Esophagus muscularis mucosa (tissue), 4 donors: ENCODE results near the gene EAF2. TPM values are rescaled to one million over a fixed set of nuclear protein-coding genes. Genes with fewer than 3 reads are reported as not detected.

Source experiments
- DNase-seq: peaks from one replicate; pipeline ENCODE4 v3.0.0-alpha.2; 2017; ENCODE audit errors: extremely low spot score
- H3K27ac ChIP-seq, 4 donors: fragments of 200-600 bp; sonication (generic); replicated peaks in 1 of 4; 1 replicate in 3 of 4; 2 replicates in 1 of 4; pipeline ENCODE4 v1.5.1; 2016 to 2019; ENCODE audit warnings: mild to moderate bottlenecking in 1 of 4
- H3K27me3 ChIP-seq, 4 donors: fragments of 200-600 bp; sonication (generic); one replicate each; pipeline versions ENCODE4 v1.5.1 to v1.6.0; 2016 to 2019
- H3K36me3 ChIP-seq, 4 donors: fragments of 200-600 bp; sonication (generic); one replicate each; pipeline ENCODE4 v1.5.1; 2016 to 2019
- H3K4me1 ChIP-seq, 4 donors: fragments of 200-600 bp; sonication (generic); one replicate each; pipeline ENCODE4 v1.5.1; 2016 to 2019
- H3K4me3 ChIP-seq, 4 donors: fragments of 200-600 bp; sonication (generic); 1 replicate in 2 of 4; 2 replicates in 2 of 4; pipeline ENCODE4 v1.5.1; 2016 to 2019; ENCODE audit warnings: mild to moderate bottlenecking in 4 of 4, moderate library complexity in 1 of 4
- H3K9me3 ChIP-seq, 4 donors: fragments of 200-600 bp; sonication (generic); 1 replicate in 3 of 4; 2 replicates in 1 of 4; pipeline ENCODE4 v1.5.1; 2016 to 2019
- EP300 ChIP-seq: sonication (generic); formaldehyde crosslinking; IDR thresholded peaks from one replicate; pipeline ENCODE4 v1.6.1; 2017; ENCODE audit warnings: antibody characterized with exemption
- POLR2A ChIP-seq: fragments of 450-650 bp; IDR thresholded peaks from one replicate; pipeline ENCODE4 v1.6.1; 2017; ENCODE audit warnings: antibody characterized with exemption, moderate library complexity, mild to moderate bottlenecking, low read depth
- POLR2AphosphoS5 ChIP-seq, 2 donors: sonication (generic); formaldehyde crosslinking; IDR thresholded peaks; one replicate each; pipeline ENCODE4 v1.6.1; 2017; ENCODE audit warnings: antibody characterized with exemption in 2 of 2
- WGBS: methylation state at CpG from one replicate; pipeline ENCODE4 v1.1.5; 2018; 5-methylcytosine and 5-hydroxymethylcytosine counted together
- intact Hi-C: fragments of 100-400 bp; cut with DNase I; formaldehyde crosslinking; loops from one replicate; pipeline ENCODE4 v1.15.1; 2023
- total RNA-seq, 4 donors: library from RNA; depleted of rRNA; stranded (reverse); fragments of >200 nt; gene quantifications; one replicate each; pipeline versions ENCODE4 v1.1.0 to v1.2.1, GENCODE V29; 2016
- TF ChIP-seq, protein P1 (sequence below), 3 experiments: fragments of 200-600 bp in 2 of 3; fragments of 450-650 bp in 1 of 3; sonication (generic) in 2 of 3; IDR thresholded peaks; one replicate each; pipeline ENCODE4 v1.5.1; 2017 to 2019; ENCODE audit warnings: antibody characterized with exemption in 3 of 3, mild to moderate bottlenecking in 2 of 3, moderate library complexity in 1 of 3

Gene EAF2
- total RNA-seq, 4 donors from 2014 or later = 2.1 to 3.6 (median 2.9) TPM

- TF ChIP-seq POLR2AphosphoS5 (IDR thresholded peaks at IDR 0.05) = no peak
- TF ChIP-seq, protein P1, sequence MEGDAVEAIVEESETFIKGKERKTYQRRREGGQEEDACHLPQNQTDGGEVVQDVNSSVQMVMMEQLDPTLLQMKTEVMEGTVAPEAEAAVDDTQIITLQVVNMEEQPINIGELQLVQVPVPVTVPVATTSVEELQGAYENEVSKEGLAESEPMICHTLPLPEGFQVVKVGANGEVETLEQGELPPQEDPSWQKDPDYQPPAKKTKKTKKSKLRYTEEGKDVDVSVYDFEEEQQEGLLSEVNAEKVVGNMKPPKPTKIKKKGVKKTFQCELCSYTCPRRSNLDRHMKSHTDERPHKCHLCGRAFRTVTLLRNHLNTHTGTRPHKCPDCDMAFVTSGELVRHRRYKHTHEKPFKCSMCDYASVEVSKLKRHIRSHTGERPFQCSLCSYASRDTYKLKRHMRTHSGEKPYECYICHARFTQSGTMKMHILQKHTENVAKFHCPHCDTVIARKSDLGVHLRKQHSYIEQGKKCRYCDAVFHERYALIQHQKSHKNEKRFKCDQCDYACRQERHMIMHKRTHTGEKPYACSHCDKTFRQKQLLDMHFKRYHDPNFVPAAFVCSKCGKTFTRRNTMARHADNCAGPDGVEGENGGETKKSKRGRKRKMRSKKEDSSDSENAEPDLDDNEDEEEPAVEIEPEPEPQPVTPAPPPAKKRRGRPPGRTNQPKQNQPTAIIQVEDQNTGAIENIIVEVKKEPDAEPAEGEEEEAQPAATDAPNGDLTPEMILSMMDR (IDR thresholded peaks at IDR 0.05) = no peak
- no peak for TF ChIP-seq EP300
- TF ChIP-seq POLR2A = no peak
- no peaks in the 10 kb centered on the region for H3K36me3 ChIP-seq
- no peak overlapping the region for H3K4me3 ChIP-seq
- no peaks in the 10 kb centered on the region for H3K9me3 ChIP-seq
- H3K27me3 ChIP-seq = no peaks in the 10 kb centered on the region
- no peaks in the 10 kb centered on the region for H3K4me1 ChIP-seq
- DNase-seq = no peak
- 32% methylated on average over 1 of the region's 1 CpG for WGBS
- no peak overlapping the region for H3K27ac ChIP-seq
- intact Hi-C loops = no loop called here
These were observed 48.5 kb downstream of the EAF2 start for GRCh38 chr3:121883507-121883906.

GRCh38 chr3:121885386-121885785 is 50.4 kb downstream of the EAF2 start:
- intact Hi-C loops = no loop called here
- DNase-seq = no peak
- H3K27ac ChIP-seq = no peak overlapping the region
- H3K4me3 ChIP-seq = no peak overlapping the region
- WGBS = 96% methylated on average over 2 of the region's 2 CpGs
- H3K27me3 ChIP-seq = no peaks in the 10 kb centered on the region
- TF ChIP-seq, protein P1 (IDR thresholded peaks at IDR 0.05) = no peak
- TF ChIP-seq POLR2AphosphoS5 (IDR thresholded peaks at IDR 0.05) (no peak), EP300 (no peak), POLR2A (no peak)
- no peaks in the 10 kb centered on the region for H3K9me3 ChIP-seq
- H3K36me3 ChIP-seq = no peaks in the 10 kb centered on the region
- H3K4me1 ChIP-seq = no peaks in the 10 kb centered on the region

- peaks cover 7 to 15% (median 13%) of the 10 kb centered on the region in 4 donors for H3K4me1 ChIP-seq
- no peaks in the 10 kb centered on the region for H3K9me3 ChIP-seq
- H3K36me3 ChIP-seq = no peaks in the 10 kb centered on the region
- no peak within 1 kb of the TSS for H3K27ac ChIP-seq
- DNase-seq = no peak
- no peaks in the 10 kb centered on the region for H3K27me3 ChIP-seq
- intact Hi-C loops = no loop called here
- WGBS = 10% methylated on average over 3 of the region's 3 CpGs
- no peak within 1 kb of the TSS for H3K4me3 ChIP-seq
- no peak for TF ChIP-seq POLR2AphosphoS5 (IDR thresholded peaks at IDR 0.05)
- TF ChIP-seq POLR2A = no peak
- TF ChIP-seq EP300 = no peak
- TF ChIP-seq, protein P1 (IDR thresholded peaks at IDR 0.05) = no peak
These were observed 59.4 kb downstream of the EAF2 start, which contains the start of gene SLC15A2 for GRCh38 chr3:121894301-121894990. TSS of gene SLC15A2 (plus strand) at chr3:121894401. CDS start at chr3:121894477, 76 bp downstream.

- no peak overlapping the region for H3K4me3 ChIP-seq
- H3K4me1 ChIP-seq = peaks cover 7 to 15% (median 13%) of the 10 kb centered on the region in 4 donors
- no peaks in the 10 kb centered on the region for H3K27me3 ChIP-seq
- WGBS = 5% methylated on average over 1 of the region's 1 CpG
- TF ChIP-seq, protein P1 (IDR thresholded peaks at IDR 0.05) = no peak
- TF ChIP-seq POLR2AphosphoS5 (IDR thresholded peaks at IDR 0.05) = no peak
- no peak for TF ChIP-seq EP300
- TF ChIP-seq POLR2A = no peak
- H3K36me3 ChIP-seq = no peaks in the 10 kb centered on the region
- intact Hi-C loops = no loop called here
- no peaks in the 10 kb centered on the region for H3K9me3 ChIP-seq
- DNase-seq = no peak
- no peak overlapping the region for H3K27ac ChIP-seq
These were observed 60.1 kb downstream of the EAF2 start for GRCh38 chr3:121895121-121895520.

DNA sequence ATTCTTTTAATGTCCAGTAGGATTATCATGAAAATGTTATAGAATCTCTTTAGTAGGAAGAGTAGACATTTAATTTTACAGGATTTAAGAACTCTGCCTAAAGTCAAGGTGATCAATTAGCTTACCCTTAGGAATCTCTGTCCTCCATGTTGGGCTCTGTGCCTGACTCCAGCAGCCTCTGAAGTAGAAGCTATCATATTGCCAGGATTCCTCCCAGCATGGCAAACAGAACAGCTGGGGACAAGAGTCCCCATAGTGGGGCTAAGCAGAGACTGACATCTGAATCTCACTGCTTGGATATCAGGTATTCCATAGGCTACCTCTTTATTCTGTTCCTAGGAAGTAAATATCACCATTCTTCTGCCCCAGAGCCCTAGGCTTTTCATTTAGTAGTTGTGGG is 60.7 kb downstream of the EAF2 start:
- intact Hi-C loops = no loop called here

More for the DNA sequence above, 60.7 kb downstream of the EAF2 start:
- DNase-seq = no peak
- Histone ChIP-seq H3K4me3 (no peak overlapping the region), H3K4me1 (peaks cover 7 to 15% (median 13%) of the 10 kb centered on the region in 4 donors), H3K27ac (no peak overlapping the region), H3K36me3 (no peaks in the 10 kb centered on the region), H3K27me3 (no peaks in the 10 kb centered on the region), H3K9me3 (no peaks in the 10 kb centered on the region)
- no peak for TF ChIP-seq POLR2AphosphoS5 (IDR thresholded peaks at IDR 0.05)
- no peak for TF ChIP-seq POLR2A
- TF ChIP-seq EP300 = no peak
